ENCODE results near the gene DENND1A.

- TF ChIP-seq CTCF (conservative IDR thresholded peaks at IDR 0.05; ENCODE audit: low read depth, low read length) (no peak), EZH2 (IDR thresholded peaks at IDR 0.05; ENCODE audit: low read length, unreplicated experiment) (no peak)
These were observed 81.4 kb downstream of the DENND1A start for GRCh38 chr9:123848447-123849085.

Data from PC-3 (cell line).